GM18499 (cell line): ENCODE data around the gene TDRD3.

Experiments
- ATAC-seq: cut with Tn5 transposase; IDR thresholded peaks from one replicate; pipeline ENCODE4 v1.9.1; 2021; ENCODE audit warnings: moderate number of reproducible peaks; ENCODE audit not compliant: insufficient read depth, unreplicated experiment

The TDRD3 gene

GRCh38 chr13:60620611-60621395, 223.8 kb downstream of the TDRD3 start:
- ATAC-seq = no peak

DNA sequence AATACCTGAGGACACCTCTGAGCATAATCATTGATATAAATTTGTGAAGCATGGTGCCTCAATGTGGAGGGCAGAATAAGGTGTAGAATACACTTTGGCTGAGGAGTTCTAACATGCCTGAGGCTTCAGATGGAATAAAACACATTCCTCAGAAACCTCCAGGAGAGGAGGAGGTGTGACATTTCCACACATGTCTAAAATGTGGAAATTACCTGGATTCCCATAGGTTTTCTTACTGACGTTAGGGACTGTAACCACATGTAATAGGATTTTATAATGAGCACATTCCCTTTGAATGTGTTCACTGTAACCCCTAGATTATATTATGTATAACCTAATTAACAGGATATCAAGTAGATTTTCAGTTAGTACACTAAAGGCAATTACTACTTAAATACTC, 226.1 kb downstream of the TDRD3 start:
- ATAC-seq = no peak
